CD14-positive monocyte (primary cell): ENCODE results near the gene CYP27C1. TPM values are rescaled to one million over a fixed set of nuclear protein-coding genes. Genes with fewer than 3 reads are reported as not detected.

Experiments
- DNase-seq, 3 donors: peaks; one replicate each; pipeline ENCODE4 v3.0.0-alpha.2; 2011 to 2022
- H2AFZ ChIP-seq: 2 replicates; pipeline ENCODE4 v1.6.0; 2012; ENCODE audit warnings: mild to moderate bottlenecking, low read depth, low read length, inconsistent platforms; ENCODE audit not compliant: insufficient read depth, poor library complexity, severe bottlenecking
- H3K27ac ChIP-seq, 2 donors: 1 replicate in 1 of 2; 2 replicates in 1 of 2; pipeline ENCODE4 v1.5.1; 2012 to 2013; ENCODE audit warnings: low read length in 2 of 2, control low read depth in 1 of 2, inconsistent platforms in 1 of 2, low read depth in 1 of 2, mild to moderate bottlenecking in 1 of 2
- H3K27me3 ChIP-seq, 2 donors: one replicate each; pipeline versions ENCODE4 v1.6.0 to v1.6.1; 2011 to 2013; ENCODE audit warnings: low read length in 2 of 2; ENCODE audit not compliant: control insufficient read depth in 2 of 2, insufficient read depth in 2 of 2
- H3K36me3 ChIP-seq, 2 donors: replicated peaks in 1 of 2; 1 replicate in 1 of 2; 2 replicates in 1 of 2; pipeline versions ENCODE4 v1.5.1 to v1.6.1; 2012 to 2013; ENCODE audit warnings: low read length in 2 of 2, control low read depth in 1 of 2, inconsistent platforms in 1 of 2, mild to moderate bottlenecking in 1 of 2; ENCODE audit not compliant: insufficient read depth in 2 of 2, control insufficient read depth in 1 of 2
- H3K4me1 ChIP-seq, 2 donors: 1 replicate in 1 of 2; 2 replicates in 1 of 2; pipeline versions ENCODE4 v1.5.1 to v1.6.1; 2012 to 2013; ENCODE audit warnings: low read length in 2 of 2, control low read depth in 1 of 2, inconsistent platforms in 1 of 2, mild to moderate bottlenecking in 1 of 2, moderate library complexity in 1 of 2; ENCODE audit not compliant: insufficient read depth in 2 of 2, control insufficient read depth in 1 of 2
- H3K4me2 ChIP-seq: replicated peaks from 2 replicates; pipeline ENCODE3; 2012; ENCODE audit warnings: low read length, moderate library complexity, mild to moderate bottlenecking; ENCODE audit not compliant: poor library complexity, severe bottlenecking; ENCODE audit errors: extremely low read depth
- H3K4me3 ChIP-seq, 3 experiments: fragments of 200-600 bp in 1 of 3; sonication (generic) in 1 of 3; replicated peaks in 1 of 3; 1 replicate in 2 of 3; 2 replicates in 1 of 3; pipeline ENCODE4 v1.5.1; 2011 to 2013; ENCODE audit warnings: low read length in 3 of 3, mild to moderate bottlenecking in 3 of 3, control low read depth in 2 of 3, low read depth in 2 of 3, inconsistent platforms in 1 of 3, moderate library complexity in 1 of 3
- H3K79me2 ChIP-seq: 2 replicates; pipeline ENCODE4 v1.6.0; 2012; ENCODE audit warnings: mild to moderate bottlenecking, control low read depth, inconsistent platforms, low read length, moderate library complexity; ENCODE audit not compliant: insufficient read depth
- H3K9ac ChIP-seq: 2 replicates; pipeline ENCODE4 v1.6.0; 2017; ENCODE audit warnings: low read length, mild to moderate bottlenecking; ENCODE audit not compliant: insufficient read depth, poor library complexity, severe bottlenecking
- H3K9me3 ChIP-seq, 2 donors: replicated peaks in 1 of 2; 1 replicate in 1 of 2; 2 replicates in 1 of 2; pipeline versions ENCODE4 v1.5.1 to v1.6.1; 2012 to 2013; ENCODE audit warnings: low read length in 2 of 2, control low read depth in 1 of 2; ENCODE audit not compliant: control insufficient read depth in 1 of 2, insufficient read depth in 1 of 2
- H4K20me1 ChIP-seq: 2 replicates; pipeline ENCODE4 v1.6.0; 2012; ENCODE audit warnings: mild to moderate bottlenecking, low read length, control low read depth, moderate library complexity; ENCODE audit not compliant: insufficient read depth
- H3K27ac Mint-ChIP-seq, 7 donors: one replicate each; pipeline ENCODE4 v1.8.0; 2020; ENCODE audit warnings: mild to moderate bottlenecking in 7 of 7, mixed read lengths in 7 of 7, moderate library complexity in 6 of 7, inconsistent platforms in 2 of 7
- H3K27me3 Mint-ChIP-seq, 3 donors: one replicate each; pipeline ENCODE4 v1.8.0; 2021 to 2022; ENCODE audit warnings: low read depth in 3 of 3, mild to moderate bottlenecking in 3 of 3, mixed read lengths in 3 of 3, moderate library complexity in 3 of 3, inconsistent platforms in 1 of 3
- H3K36me3 Mint-ChIP-seq, 2 donors: one replicate each; pipeline ENCODE4 v1.8.0; 2020; ENCODE audit warnings: mixed read lengths in 2 of 2, inconsistent platforms in 1 of 2, mild to moderate bottlenecking in 1 of 2
- H3K4me1 Mint-ChIP-seq: one replicate; pipeline ENCODE4 v1.8.0; 2020; ENCODE audit warnings: mild to moderate bottlenecking, mixed read lengths
- H3K4me3 Mint-ChIP-seq, 2 donors: one replicate each; pipeline ENCODE4 v1.8.0; 2020; ENCODE audit warnings: mild to moderate bottlenecking in 2 of 2, mixed read lengths in 2 of 2, moderate library complexity in 1 of 2
- H3K9me3 Mint-ChIP-seq, 7 donors: one replicate each; pipeline ENCODE4 v1.8.0; 2020 to 2022; ENCODE audit warnings: mixed read lengths in 7 of 7, mild to moderate bottlenecking in 6 of 7, moderate library complexity in 6 of 7, inconsistent platforms in 2 of 7
- WGBS: methylation state at CpG from one replicate; pipeline ENCODE4 v1.1.5; 2013; ENCODE audit warnings: missing lambda C conversion rate; ENCODE audit not compliant: insufficient coverage; 5-methylcytosine and 5-hydroxymethylcytosine counted together
- intact Hi-C, 2 donors: fragments of 100-400 bp; cut with micrococcal nuclease; formaldehyde crosslinking; loops; one replicate each; pipeline versions ENCODE4 v1.15.0 to v1.15.1; 2023
- polyA plus RNA-seq, 3 donors: library from polyadenylated mRNA; depleted of rRNA in 1 of 3; unstranded in 2 of 3; stranded (reverse) in 1 of 3; fragments of 300-500 nt in 2 of 3; fragments of >200 nt in 1 of 3; fragmentation: Illumina TruSeq in 2 of 3; gene quantifications; 1 replicate in 2 of 3; 2 replicates in 1 of 3; pipeline ENCODE4 v1.2.3, GENCODE V29; 2012 to 2021
- TF ChIP-seq, protein P1 (sequence below): fragments of 200-600 bp; IDR thresholded peaks from one replicate; pipeline ENCODE4 v1.8.0; 2022; ENCODE audit warnings: antibody characterized with exemption, mild to moderate bottlenecking

CYP27C1 gene
- polyA plus RNA-seq, 3 donors, result not detected

- no peak for DNase-seq
- Mint-ChIP-seq H3K27me3 (peaks cover 5 to 12% (median 6%) of the 10 kb centered on the region in 3 donors), H3K36me3 (no peaks in the 10 kb centered on the region), H3K4me3 (no peak overlapping the region), H3K4me1 (peaks cover 32% of the 10 kb centered on the region), H3K27ac (peak overlapping the region in 1 of 7 donors; percentile 11), H3K9me3 (peaks cover 3 to 11% (median 5%) of the 10 kb centered on the region in 7 donors)
- H3K9me3 ChIP-seq, result peaks cover 0 to 2% of the 10 kb centered on the region in 2 donors
- H2AFZ ChIP-seq, result no peak overlapping the region
- H3K27ac ChIP-seq, result no peak overlapping the region
- H3K4me3 ChIP-seq, result no peak overlapping the region
- WGBS, result 83% methylated on average over 3 of the region's 4 CpGs
- no peak overlapping the region for H3K9ac ChIP-seq
- no peak overlapping the region for H3K4me2 ChIP-seq
- no peaks in the 10 kb centered on the region for H4K20me1 ChIP-seq
- TF ChIP-seq, protein P1, sequence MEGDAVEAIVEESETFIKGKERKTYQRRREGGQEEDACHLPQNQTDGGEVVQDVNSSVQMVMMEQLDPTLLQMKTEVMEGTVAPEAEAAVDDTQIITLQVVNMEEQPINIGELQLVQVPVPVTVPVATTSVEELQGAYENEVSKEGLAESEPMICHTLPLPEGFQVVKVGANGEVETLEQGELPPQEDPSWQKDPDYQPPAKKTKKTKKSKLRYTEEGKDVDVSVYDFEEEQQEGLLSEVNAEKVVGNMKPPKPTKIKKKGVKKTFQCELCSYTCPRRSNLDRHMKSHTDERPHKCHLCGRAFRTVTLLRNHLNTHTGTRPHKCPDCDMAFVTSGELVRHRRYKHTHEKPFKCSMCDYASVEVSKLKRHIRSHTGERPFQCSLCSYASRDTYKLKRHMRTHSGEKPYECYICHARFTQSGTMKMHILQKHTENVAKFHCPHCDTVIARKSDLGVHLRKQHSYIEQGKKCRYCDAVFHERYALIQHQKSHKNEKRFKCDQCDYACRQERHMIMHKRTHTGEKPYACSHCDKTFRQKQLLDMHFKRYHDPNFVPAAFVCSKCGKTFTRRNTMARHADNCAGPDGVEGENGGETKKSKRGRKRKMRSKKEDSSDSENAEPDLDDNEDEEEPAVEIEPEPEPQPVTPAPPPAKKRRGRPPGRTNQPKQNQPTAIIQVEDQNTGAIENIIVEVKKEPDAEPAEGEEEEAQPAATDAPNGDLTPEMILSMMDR, result no peak
- intact Hi-C loops, result no loop called here
- no peaks in the 10 kb centered on the region for H3K27me3 ChIP-seq
- H3K4me1 ChIP-seq, result peaks cover 23 to 30% of the 10 kb centered on the region in 2 donors
- no peaks in the 10 kb centered on the region for H3K79me2 ChIP-seq
- H3K36me3 ChIP-seq, result no peaks in the 10 kb centered on the region
Observed at GRCh38 chr2:127181851-127182250, 38.2 kb downstream of the CYP27C1 start.

- no peaks in the 10 kb centered on the region for H4K20me1 ChIP-seq
- no peak overlapping the region for H3K4me3 Mint-ChIP-seq
- H3K4me3 ChIP-seq, result no peak overlapping the region
- H3K4me1 Mint-ChIP-seq, result peaks cover 37% of the 10 kb centered on the region
- peaks cover 3 to 11% (median 6%) of the 10 kb centered on the region in 7 donors for H3K9me3 Mint-ChIP-seq
- TF ChIP-seq, protein P1, result no peak
- H3K27ac Mint-ChIP-seq, result peak overlapping the region in 2 of 7 donors; percentile 28 to 66
- H3K9me3 ChIP-seq, result peaks cover 0 to 2% of the 10 kb centered on the region in 2 donors
- no peaks in the 10 kb centered on the region for H3K27me3 ChIP-seq
- no peak overlapping the region for H2AFZ ChIP-seq
- peaks cover 29 to 31% of the 10 kb centered on the region in 2 donors for H3K4me1 ChIP-seq
- H3K9ac ChIP-seq, result no peak overlapping the region
- peak; percentile 28 to 54 (median 44) for DNase-seq
- H3K27me3 Mint-ChIP-seq, result peaks cover 2 to 13% (median 4%) of the 10 kb centered on the region in 3 donors
- intact Hi-C loops, result no loop called here
- no peaks in the 10 kb centered on the region for H3K36me3 ChIP-seq
- WGBS, result no CpG with 5 or more reads among the region's 3 CpGs
- no peak overlapping the region for H3K27ac ChIP-seq
- H3K36me3 Mint-ChIP-seq, result no peaks in the 10 kb centered on the region
- no peak overlapping the region for H3K4me2 ChIP-seq
- H3K79me2 ChIP-seq, result no peaks in the 10 kb centered on the region
Observed at GRCh38 chr2:127179766-127180165, 40.3 kb downstream of the CYP27C1 start.
